K562 (cell line): ENCODE results near the gene SGMS1. TPM values are rescaled to one million over a fixed set of nuclear protein-coding genes. Genes with fewer than 3 reads are reported as not detected.

ENCODE experiments used
- ARID3A ChIP-seq: IDR thresholded peaks from 2 replicates; pipeline ENCODE4 v1.6.1; 2012; ENCODE audit warnings: low read depth, low read length, improper control_type of control experiment, borderline replicate concordance
- ATF7 ChIP-seq: fragments of 450-650 bp; IDR thresholded peaks from 2 replicates; pipeline ENCODE4 v1.7.1; 2014; ENCODE audit warnings: mild to moderate bottlenecking, moderate library complexity
- CHD4 ChIP-seq: fragments of 200-600 bp; sonication (generic); IDR thresholded peaks from 3 replicates; pipeline ENCODE4 v1.6.1; 2012; ENCODE audit warnings: low read depth, mild to moderate bottlenecking, mixed read lengths, low read length, inconsistent platforms; ENCODE audit not compliant: insufficient read depth, insufficient replicate concordance, poor library complexity, severe bottlenecking
- CSDE1 ChIP-seq, 2 experiments: fragments of 450-650 bp; IDR thresholded peaks; 2 replicates each; pipeline ENCODE4 v1.6.1; 2016; ENCODE audit warnings: mild to moderate bottlenecking in 1 of 2
- DEAF1 ChIP-seq: fragments of 450-650 bp; formaldehyde crosslinking; IDR thresholded peaks from 2 replicates; pipeline ENCODE4 v1.4.0; 2020; ENCODE audit warnings: mild to moderate bottlenecking, moderate library complexity
- ERF ChIP-seq: fragments of 450-650 bp; formaldehyde crosslinking; IDR thresholded peaks from 2 replicates; pipeline ENCODE4 v1.4.0; 2020; ENCODE audit warnings: mild to moderate bottlenecking, mixed read lengths
- HDAC8 ChIP-seq: fragments of 450-650 bp; IDR thresholded peaks from 2 replicates; pipeline ENCODE4 v1.6.1; 2016; ENCODE audit warnings: mild to moderate bottlenecking, missing genetic modification characterization, moderate library complexity, missing compliant biosample characterization
- HSF4 ChIP-seq: fragments of 250-450 bp; sonication (Bioruptor Pico); IDR thresholded peaks from 2 replicates; pipeline ENCODE4 v2.1.2; 2022; ENCODE audit warnings: mild to moderate bottlenecking, moderate library complexity, borderline replicate concordance
- ILF3 ChIP-seq: fragments of 450-650 bp; IDR thresholded peaks from 2 replicates; pipeline ENCODE4 v1.6.1; 2018; ENCODE audit warnings: antibody characterized with exemption, mild to moderate bottlenecking, moderate library complexity, borderline replicate concordance
- MCM2 ChIP-seq: fragments of 450-650 bp; IDR thresholded peaks from 2 replicates; pipeline ENCODE4 v1.6.1; 2017; ENCODE audit warnings: low read depth, mild to moderate bottlenecking
- NR1H2 ChIP-seq: sonication (generic); formaldehyde crosslinking; IDR thresholded peaks from 2 replicates; pipeline ENCODE4 v1.4.0; 2020; ENCODE audit warnings: mild to moderate bottlenecking, missing genetic modification reagents
- PPARD ChIP-seq: fragments of 250-450 bp; sonication (Bioruptor Pico); IDR thresholded peaks from 2 replicates; pipeline ENCODE4 v1.8.0; 2022; ENCODE audit warnings: inconsistent platforms, mild to moderate bottlenecking, moderate library complexity
- SMAD4 ChIP-seq: fragments of 250-450 bp; sonication (Bioruptor Pico); conservative IDR thresholded peaks from 2 replicates; pipeline ENCODE4 v1.8.0; 2021; ENCODE audit warnings: inconsistent platforms, mild to moderate bottlenecking, moderate library complexity
- ZNF12 ChIP-seq: sonication (generic); formaldehyde crosslinking; IDR thresholded peaks from 2 replicates; pipeline ENCODE4 v1.4.0; 2020; ENCODE audit warnings: mild to moderate bottlenecking, missing genetic modification reagents
- ZNF740 ChIP-seq, 3 experiments: fragments of 200-800 bp in 1 of 3; sonication (Bioruptor generic) in 1 of 3; sonication (generic) in 1 of 3; formaldehyde crosslinking in 1 of 3; IDR thresholded peaks; 2 replicates each; pipeline versions ENCODE4 v1.6.1 to v1.8.0; 2016 to 2022; ENCODE audit warnings: mild to moderate bottlenecking in 2 of 3, missing compliant biosample characterization in 2 of 3, missing genetic modification characterization in 2 of 3, missing genetic modification reagents in 1 of 3
- ZNF764 ChIP-seq: fragments of 250-450 bp; sonication (Bioruptor Pico); IDR thresholded peaks from 2 replicates; pipeline ENCODE4 v1.4.0; 2020; ENCODE audit warnings: low read depth, mild to moderate bottlenecking, moderate library complexity
- ZNF830 ChIP-seq: fragments of 250-450 bp; sonication (Bioruptor Pico); IDR thresholded peaks from 2 replicates; pipeline ENCODE4 v1.5.0; 2021; ENCODE audit warnings: mild to moderate bottlenecking
- polyA plus RNA-seq, 8 experiments: library from polyadenylated mRNA; depleted of rRNA in 4 of 8; stranded (reverse) in 5 of 8; unstranded in 3 of 8; fragments of >200 nt; fragmentation: Nextera tagmentation in 2 of 8; fragmentation: Illumina TruSeq in 1 of 8; extraction: Ambion mirVana in 2 of 8; extraction: Trizol in 1 of 8; gene quantifications; 2 replicates each; pipeline versions ENCODE4 v1.2.1 to v1.2.3, GENCODE V29; 2011 to 2014; ENCODE audit warnings: inconsistent platforms in 1 of 8, missing spikeins in 1 of 8
- total RNA-seq, 7 experiments: library from RNA; depleted of rRNA in 6 of 7; stranded (reverse); fragments of >200 nt in 6 of 7; fragmentation: Illumina TruSeq in 2 of 7; extraction: Trizol in 2 of 7; gene quantifications; 2 replicates each; pipeline versions ENCODE4 v1.2.1 to v1.2.3, GENCODE V29; 2011 to 2021; ENCODE audit warnings: low replicate concordance in 1 of 7
- TF ChIP-seq, protein P1 (sequence below): fragments of 450-650 bp; IDR thresholded peaks from 2 replicates; pipeline ENCODE4 v1.6.1; 2016; ENCODE audit warnings: mild to moderate bottlenecking
- TF ChIP-seq, protein P2 (sequence below): fragments of 250-450 bp; sonication (Bioruptor Pico); IDR thresholded peaks from 2 replicates; pipeline ENCODE4 v1.4.0; 2020; ENCODE audit warnings: mild to moderate bottlenecking, moderate library complexity

SGMS1 gene
- total and polyA plus RNA-seq, 9 of the 15 experiments (the other 6 are each of a cell fraction or from before 2014, with no cell fraction given): 22.6 to 232 (median 82.2) TPM

GRCh38 chr10:50624866-50625501 lies 1.2 kb upstream of the SGMS1 start (continued):
- TF ChIP-seq CHD4 (no peak), ZNF830 (CRISPR knock-in tag) (no peak; the same call in 1 of the 2 replicates), SMAD4 (CRISPR knock-in tag) (no peak; the same call in 1 of the 2 replicates), ZNF740 (CRISPR knock-in tag; IDR thresholded peaks at IDR 0.05) (no peak), ZNF740 (tag; IDR thresholded peaks at IDR 0.05) (no peak), HSF4 (CRISPR knock-in tag) (no peak), ATF7 (no peak), ARID3A (no peak), ILF3 (0 out of 2 replicates have a peak, but pooled peaks have one; percentile 67), MCM2 (no peak), NR1H2 (no peak), DEAF1 (peak; percentile 28; the same call in 1 of the 2 replicates), ZNF12 (CRISPR knock-in tag) (no peak), HDAC8 (no peak), ZNF764 (CRISPR knock-in tag) (no peak), PPARD (CRISPR knock-in tag) (no peak), ERF (0 out of 2 replicates have a peak, but pooled peaks have one; percentile 19), CSDE1 (IDR thresholded peaks at IDR 0.05) (no peak)
- TF ChIP-seq, protein P1, sequence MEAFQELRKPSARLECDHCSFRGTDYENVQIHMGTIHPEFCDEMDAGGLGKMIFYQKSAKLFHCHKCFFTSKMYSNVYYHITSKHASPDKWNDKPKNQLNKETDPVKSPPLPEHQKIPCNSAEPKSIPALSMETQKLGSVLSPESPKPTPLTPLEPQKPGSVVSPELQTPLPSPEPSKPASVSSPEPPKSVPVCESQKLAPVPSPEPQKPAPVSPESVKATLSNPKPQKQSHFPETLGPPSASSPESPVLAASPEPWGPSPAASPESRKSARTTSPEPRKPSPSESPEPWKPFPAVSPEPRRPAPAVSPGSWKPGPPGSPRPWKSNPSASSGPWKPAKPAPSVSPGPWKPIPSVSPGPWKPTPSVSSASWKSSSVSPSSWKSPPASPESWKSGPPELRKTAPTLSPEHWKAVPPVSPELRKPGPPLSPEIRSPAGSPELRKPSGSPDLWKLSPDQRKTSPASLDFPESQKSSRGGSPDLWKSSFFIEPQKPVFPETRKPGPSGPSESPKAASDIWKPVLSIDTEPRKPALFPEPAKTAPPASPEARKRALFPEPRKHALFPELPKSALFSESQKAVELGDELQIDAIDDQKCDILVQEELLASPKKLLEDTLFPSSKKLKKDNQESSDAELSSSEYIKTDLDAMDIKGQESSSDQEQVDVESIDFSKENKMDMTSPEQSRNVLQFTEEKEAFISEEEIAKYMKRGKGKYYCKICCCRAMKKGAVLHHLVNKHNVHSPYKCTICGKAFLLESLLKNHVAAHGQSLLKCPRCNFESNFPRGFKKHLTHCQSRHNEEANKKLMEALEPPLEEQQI: no peak
- TF ChIP-seq, protein P2, sequence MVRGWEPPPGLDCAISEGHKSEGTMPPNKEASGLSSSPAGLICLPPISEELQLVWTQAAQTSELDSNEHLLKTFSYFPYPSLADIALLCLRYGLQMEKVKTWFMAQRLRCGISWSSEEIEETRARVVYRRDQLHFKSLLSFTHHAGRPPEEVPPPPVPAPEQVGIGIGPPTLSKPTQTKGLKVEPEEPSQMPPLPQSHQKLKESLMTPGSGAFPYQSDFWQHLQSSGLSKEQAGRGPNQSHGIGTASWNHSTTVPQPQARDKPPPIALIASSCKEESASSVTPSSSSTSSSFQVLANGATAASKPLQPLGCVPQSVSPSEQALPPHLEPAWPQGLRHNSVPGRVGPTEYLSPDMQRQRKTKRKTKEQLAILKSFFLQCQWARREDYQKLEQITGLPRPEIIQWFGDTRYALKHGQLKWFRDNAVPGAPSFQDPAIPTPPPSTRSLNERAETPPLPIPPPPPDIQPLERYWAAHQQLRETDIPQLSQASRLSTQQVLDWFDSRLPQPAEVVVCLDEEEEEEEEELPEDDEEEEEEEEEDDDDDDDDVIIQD (CRISPR knock-in tag): 0 out of 2 replicates have a peak, but pooled peaks have one; percentile 8
